Endothelial cell of umbilical vein (primary cell): ENCODE measurements around the gene COL18A1. TPM values are rescaled to one million over a fixed set of nuclear protein-coding genes. Genes with fewer than 3 reads are reported as not detected.

ENCODE experiments used
- BruUV-seq: library from RNA; stranded (reverse); fragments of 400-500 nt; replicated peaks from 2 replicates; lab custom pipeline; 2021; lab: Mats Ljungman, UMichigan
- CTCF ChIA-PET: fragments of 300-600, 350-600 bp; sonication (Branson Sonifier 250); formaldehyde crosslinking; loops from one replicate; lab custom pipeline; 2021; ENCODE audit warnings: antibody characterized with exemption, inconsistent platforms; lab: Charles Lee
- POLR2A ChIA-PET: fragments of 300-600, 350-600 bp; sonication (Branson Sonifier 250); formaldehyde crosslinking; loops from one replicate; lab custom pipeline; 2021; ENCODE audit warnings: antibody characterized with exemption, inconsistent platforms; lab: Charles Lee
- DNase-seq: peaks from one replicate; pipeline ENCODE4 v3.0.0-alpha.2; 2011; ENCODE audit warnings: low read depth, low spot score
- FAIRE-seq: peaks from 2 replicates; lab custom pipeline; 2011; peaks lifted over from hg19 to GRCh38; lab: Jason Lieb, UNC
- H2AFZ ChIP-seq: 2 replicates; pipeline ENCODE4 v1.6.0; 2012; ENCODE audit warnings: low read depth, low read length, control low read depth, inconsistent platforms
- H3K27ac ChIP-seq: 2 replicates; pipeline ENCODE4 v1.5.1; 2011; ENCODE audit warnings: low read depth, mild to moderate bottlenecking, control low read depth, low read length, moderate library complexity; ENCODE audit not compliant: insufficient read depth
- H3K27me3 ChIP-seq, 2 experiments: 2 replicates each; pipeline versions ENCODE4 v1.6.0 to v1.6.1; 2011; ENCODE audit warnings: low read length in 2 of 2, mixed read lengths in 1 of 2; ENCODE audit not compliant: control insufficient read depth in 2 of 2, insufficient read depth in 2 of 2
- H3K36me3 ChIP-seq, 2 experiments: 2 replicates in 1 of 2; 3 replicates in 1 of 2; pipeline ENCODE4 v1.5.1; 2011; ENCODE audit warnings: low read length in 2 of 2, mild to moderate bottlenecking in 1 of 2, moderate library complexity in 1 of 2; ENCODE audit not compliant: control insufficient read depth in 2 of 2, insufficient read depth in 2 of 2; ENCODE audit errors: extremely low read depth in 1 of 2
- H3K4me1 ChIP-seq: 3 replicates; pipeline ENCODE4 v1.5.1; 2011; ENCODE audit warnings: mild to moderate bottlenecking, low read length; ENCODE audit not compliant: control insufficient read depth, insufficient read depth; ENCODE audit errors: extremely low read depth
- H3K4me2 ChIP-seq: 2 replicates; pipeline ENCODE4 v1.6.1; 2011; ENCODE audit warnings: low read length, control low read depth, mixed read lengths; ENCODE audit not compliant: insufficient read depth
- H3K4me3 ChIP-seq, 3 experiments: fragments of 200-600 bp in 1 of 3; sonication (generic), shearing (Covaris generic) in 1 of 3; replicated peaks in 1 of 3; 2 replicates each; pipeline ENCODE4 v1.5.1; 2011 to 2016; ENCODE audit warnings: control low read depth in 3 of 3, low read length in 3 of 3, mild to moderate bottlenecking in 2 of 3, inconsistent platforms in 1 of 3, low read depth in 1 of 3, moderate library complexity in 1 of 3; ENCODE audit not compliant: insufficient read depth in 1 of 3
- H3K79me2 ChIP-seq: 2 replicates; pipeline ENCODE4 v1.6.0; 2012; ENCODE audit warnings: low read length, inconsistent platforms; ENCODE audit not compliant: control insufficient read depth, insufficient read depth
- H3K9ac ChIP-seq: replicated peaks from 2 replicates; pipeline ENCODE3; 2011; ENCODE audit warnings: low read length, control low read depth; ENCODE audit not compliant: insufficient read depth; ENCODE audit errors: extremely low read depth
- H3K9me1 ChIP-seq: replicated peaks from 3 replicates; pipeline ENCODE4 v1.6.0; 2011; ENCODE audit warnings: mild to moderate bottlenecking, low read length; ENCODE audit not compliant: control insufficient read depth, insufficient read depth; ENCODE audit errors: extremely low read depth
- H3K9me3 ChIP-seq: replicated peaks from 2 replicates; pipeline ENCODE4 v1.5.1; 2012; ENCODE audit warnings: low read length, inconsistent platforms; ENCODE audit not compliant: control insufficient read depth, insufficient read depth
- H4K20me1 ChIP-seq: replicated peaks from 2 replicates; pipeline ENCODE3; 2011; ENCODE audit warnings: mild to moderate bottlenecking, low read length; ENCODE audit not compliant: control insufficient read depth, insufficient read depth; ENCODE audit errors: extremely low read depth
- EZH2 ChIP-seq: IDR thresholded peaks from 2 replicates; pipeline ENCODE4 v1.6.1; 2012; ENCODE audit warnings: borderline replicate concordance, low read depth, mild to moderate bottlenecking, moderate library complexity, low read length, inconsistent platforms; ENCODE audit not compliant: severe bottlenecking
- FOS ChIP-seq: IDR thresholded peaks from 2 replicates; pipeline ENCODE4 v1.6.1; 2011; ENCODE audit warnings: mild to moderate bottlenecking, low read length, moderate library complexity, borderline replicate concordance; ENCODE audit not compliant: insufficient read depth
- GATA2 ChIP-seq: IDR thresholded peaks from 2 replicates; pipeline ENCODE4 v1.7.0; 2011; ENCODE audit warnings: low read depth, mild to moderate bottlenecking, moderate library complexity, mixed read lengths, low read length; ENCODE audit not compliant: insufficient read length, insufficient read depth
- JUN ChIP-seq: IDR thresholded peaks from 2 replicates; pipeline ENCODE4 v1.6.1; 2011; ENCODE audit warnings: borderline replicate concordance, low read depth; ENCODE audit not compliant: insufficient read length, insufficient read depth
- MYC ChIP-seq: IDR thresholded peaks from one replicate; pipeline ENCODE4 v1.6.1; 2011; ENCODE audit warnings: mild to moderate bottlenecking, low read depth, low read length
- POLR2A ChIP-seq: IDR thresholded peaks from 2 replicates; pipeline ENCODE4 v1.6.1; 2012; ENCODE audit warnings: low read depth, mild to moderate bottlenecking, control low read depth, low read length
- POLR2AphosphoS5 ChIP-seq: IDR thresholded peaks from 2 replicates; pipeline ENCODE4 v1.6.1; 2012; ENCODE audit warnings: low read depth, mild to moderate bottlenecking, control low read depth, low read length, moderate library complexity; ENCODE audit not compliant: insufficient read depth
- dilution Hi-C: fragments of 300-500 bp; cut with MboI; formaldehyde crosslinking; loops from one replicate; pipeline ENCODE4 v1.15.0; 2019; ENCODE audit warnings: low sequenced_read_pairs; ENCODE audit not compliant: extremely low pct_ligation_motif_present
- intact Hi-C: fragments of 100-400 bp; cut with micrococcal nuclease; formaldehyde crosslinking; loops from one replicate; pipeline ENCODE4 v1.10.0; 2022
- polyA plus RNA-seq, 4 experiments: library from polyadenylated mRNA; depleted of rRNA in 3 of 4; stranded (reverse) in 3 of 4; unstranded in 1 of 4; fragments of >200 nt; gene quantifications; 2 replicates each; pipeline versions ENCODE4 v1.2.1 to v1.2.3, GENCODE V29; 2011 to 2012; ENCODE audit warnings: missing spikeins in 1 of 4
- total RNA-seq: library from RNA; stranded (reverse); gene quantifications from 2 replicates; pipeline ENCODE4 v1.2.3, GENCODE V29; 2021
- TF ChIP-seq, protein P1 (sequence below), 2 donors: IDR thresholded peaks; 1 replicate in 1 of 2; 2 replicates in 1 of 2; pipeline ENCODE4 v1.5.1; 2011; ENCODE audit warnings: low read length in 2 of 2, mild to moderate bottlenecking in 2 of 2, moderate library complexity in 2 of 2, control low read depth in 1 of 2, inconsistent platforms in 1 of 2, low read depth in 1 of 2; ENCODE audit not compliant: insufficient read depth in 1 of 2; ENCODE audit errors: extremely low read depth in 1 of 2
- TF ChIP-seq, protein P2 (sequence below): IDR thresholded peaks from 2 replicates; pipeline ENCODE4 v1.6.1; 2011; ENCODE audit not compliant: insufficient read depth, insufficient read length

The COL18A1 gene
- total and polyA plus RNA-seq, 2 donors (not counting 3 experiments of a cell fraction or from before 2014, with no cell fraction given), result 198 to 252 TPM

DNA sequence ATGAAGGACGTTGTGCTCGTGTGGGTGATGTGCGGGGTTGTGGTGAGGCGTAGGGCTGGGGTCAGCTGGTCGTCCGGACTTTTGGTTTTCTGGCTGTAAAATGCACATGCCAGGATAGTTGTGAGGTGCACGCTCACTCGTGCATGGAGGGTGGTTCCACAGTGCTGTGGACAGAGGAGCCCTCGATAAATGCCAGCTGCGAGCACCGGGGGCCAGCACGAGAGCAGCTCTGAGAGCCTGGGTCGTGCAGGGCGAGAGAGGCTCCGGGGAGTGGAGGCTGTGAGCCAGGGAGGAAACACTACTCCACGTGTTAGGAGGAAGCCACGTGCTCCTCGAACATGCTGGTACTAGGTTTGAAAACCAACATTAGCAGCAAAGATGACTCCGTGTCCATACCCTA, 39.4 kb downstream of the COL18A1 start:
- Histone ChIP-seq H4K20me1 (no peaks in the 10 kb centered on the region), H3K4me1 (peaks cover 3% of the 10 kb centered on the region), H3K9me1 (no peaks in the 10 kb centered on the region), H3K4me2 (no peak overlapping the region), H3K27ac (no peak overlapping the region), H3K4me3 (no peak overlapping the region), H2AFZ (no peak overlapping the region), H3K9me3 (no peaks in the 10 kb centered on the region), H3K36me3 (no peaks in the 10 kb centered on the region), H3K79me2 (peaks cover 84% of the 10 kb centered on the region), H3K9ac (no peak overlapping the region), H3K27me3 (no peaks in the 10 kb centered on the region)
- CTCF ChIA-PET, result no interaction called here
- DNase-seq (no peak), FAIRE-seq (no peak)
- TF ChIP-seq, protein P1, sequence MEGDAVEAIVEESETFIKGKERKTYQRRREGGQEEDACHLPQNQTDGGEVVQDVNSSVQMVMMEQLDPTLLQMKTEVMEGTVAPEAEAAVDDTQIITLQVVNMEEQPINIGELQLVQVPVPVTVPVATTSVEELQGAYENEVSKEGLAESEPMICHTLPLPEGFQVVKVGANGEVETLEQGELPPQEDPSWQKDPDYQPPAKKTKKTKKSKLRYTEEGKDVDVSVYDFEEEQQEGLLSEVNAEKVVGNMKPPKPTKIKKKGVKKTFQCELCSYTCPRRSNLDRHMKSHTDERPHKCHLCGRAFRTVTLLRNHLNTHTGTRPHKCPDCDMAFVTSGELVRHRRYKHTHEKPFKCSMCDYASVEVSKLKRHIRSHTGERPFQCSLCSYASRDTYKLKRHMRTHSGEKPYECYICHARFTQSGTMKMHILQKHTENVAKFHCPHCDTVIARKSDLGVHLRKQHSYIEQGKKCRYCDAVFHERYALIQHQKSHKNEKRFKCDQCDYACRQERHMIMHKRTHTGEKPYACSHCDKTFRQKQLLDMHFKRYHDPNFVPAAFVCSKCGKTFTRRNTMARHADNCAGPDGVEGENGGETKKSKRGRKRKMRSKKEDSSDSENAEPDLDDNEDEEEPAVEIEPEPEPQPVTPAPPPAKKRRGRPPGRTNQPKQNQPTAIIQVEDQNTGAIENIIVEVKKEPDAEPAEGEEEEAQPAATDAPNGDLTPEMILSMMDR (IDR thresholded peaks at IDR 0.05; ENCODE audit: extremely low read depth in 1 of 2, insufficient read depth in 1 of 2, low read depth in 1 of 2, low read length in 2 of 2), result no peak
- TF ChIP-seq JUN, result no peak
- POLR2A ChIA-PET, result no interaction called here
- intact Hi-C loops (no loop called here), dilution Hi-C loops (no loop called here)
- no TSS peak for BruUV-seq

DNA sequence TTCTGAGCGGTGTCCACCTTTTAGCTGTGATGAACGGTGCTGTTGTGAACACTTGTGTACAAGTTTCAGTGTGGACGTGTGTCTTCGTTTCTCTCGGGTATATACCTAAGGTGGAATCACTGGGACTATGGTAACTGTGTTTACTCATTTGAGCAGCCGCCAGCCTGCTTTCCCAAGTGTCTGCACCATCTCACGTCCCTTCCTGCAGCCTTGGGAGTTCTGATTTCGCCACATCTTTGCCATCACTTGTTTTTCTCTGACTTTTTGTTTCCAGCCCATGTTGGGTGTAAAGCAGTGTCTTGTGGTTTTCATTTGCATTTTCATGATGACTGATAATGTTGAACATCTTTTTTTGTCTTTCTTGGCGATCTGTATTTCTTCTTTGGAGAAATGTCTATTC, 40.4 kb downstream of the COL18A1 start:
- dilution Hi-C loops, result no loop called here
- no peaks in the 10 kb centered on the region for H3K36me3 ChIP-seq
- no peaks in the 10 kb centered on the region for H3K4me1 ChIP-seq
- no TSS peak for BruUV-seq
- intact Hi-C loops, result no loop called here
- H3K27ac ChIP-seq, result no peak overlapping the region
- no peak for TF ChIP-seq FOS
- TF ChIP-seq MYC, result no peak
- TF ChIP-seq JUN, result no peak
- TF ChIP-seq, protein P2, sequence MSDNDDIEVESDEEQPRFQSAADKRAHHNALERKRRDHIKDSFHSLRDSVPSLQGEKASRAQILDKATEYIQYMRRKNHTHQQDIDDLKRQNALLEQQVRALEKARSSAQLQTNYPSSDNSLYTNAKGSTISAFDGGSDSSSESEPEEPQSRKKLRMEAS, result no peak
- TF ChIP-seq, protein P1 (IDR thresholded peaks at IDR 0.05; ENCODE audit: extremely low read depth in 1 of 2, insufficient read depth in 1 of 2, low read depth in 1 of 2, low read length in 2 of 2), result no peak
- TF ChIP-seq GATA2, result no peak
- TF ChIP-seq POLR2A, result no peak
- TF ChIP-seq EZH2, result no peak
- TF ChIP-seq POLR2AphosphoS5, result no peak
- H3K9ac ChIP-seq, result no peak overlapping the region
- no peak for DNase-seq
- CTCF ChIA-PET, result no interaction called here
- peaks cover 84% of the 10 kb centered on the region for H3K79me2 ChIP-seq
- POLR2A ChIA-PET, result no interaction called here
- H3K4me2 ChIP-seq, result no peak overlapping the region
- H4K20me1 ChIP-seq, result no peaks in the 10 kb centered on the region
- H3K9me3 ChIP-seq, result no peaks in the 10 kb centered on the region
- H2AFZ ChIP-seq, result no peak overlapping the region
- FAIRE-seq, result no peak
- H3K9me1 ChIP-seq, result no peaks in the 10 kb centered on the region
- no peak overlapping the region for H3K4me3 ChIP-seq
- H3K27me3 ChIP-seq, result no peaks in the 10 kb centered on the region
